CD4-positive, alpha-beta T cell treated with Interleukin-15 for 1 hour (primary cell): ENCODE data around the gene BHLHE40.

Experiments
- DNase-seq: peaks from one replicate; pipeline ENCODE4 v3.0.0-alpha.2; 2020

The BHLHE40 gene

GRCh38 chr3:4985330-4986174 lies 6.3 kb downstream of the BHLHE40 start:
- DNase-seq: no peak

DNA sequence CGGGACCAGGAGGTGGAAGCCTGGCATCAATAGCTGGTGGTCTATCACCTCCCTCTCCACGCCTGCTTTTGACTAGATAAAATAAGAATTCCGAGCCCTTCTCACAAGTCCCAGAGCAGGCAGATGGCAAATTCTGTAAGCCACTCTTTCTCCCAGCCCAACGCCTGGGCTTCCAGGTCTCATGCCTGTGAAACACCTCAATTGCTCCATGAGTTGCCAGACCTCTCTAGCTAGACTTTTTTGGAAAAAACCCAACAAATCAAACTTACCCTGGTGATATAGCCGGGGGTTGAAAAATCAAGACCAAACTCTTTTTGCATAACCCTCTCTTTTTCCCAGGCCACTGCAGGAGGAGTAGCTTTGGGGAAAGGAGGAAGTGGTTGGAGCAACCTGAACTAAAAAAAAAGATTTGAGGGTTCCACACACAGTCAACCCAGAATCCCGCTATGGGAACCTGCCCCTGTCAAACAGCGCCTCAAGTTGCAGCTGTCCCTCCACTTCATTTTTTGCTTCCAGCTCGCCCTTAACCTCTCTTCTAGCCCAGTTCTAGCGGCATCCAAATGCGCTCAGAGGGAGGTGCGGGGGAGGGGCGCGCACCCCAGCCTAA lies 7.0 kb downstream of the BHLHE40 start:
- no peak for DNase-seq

DNA sequence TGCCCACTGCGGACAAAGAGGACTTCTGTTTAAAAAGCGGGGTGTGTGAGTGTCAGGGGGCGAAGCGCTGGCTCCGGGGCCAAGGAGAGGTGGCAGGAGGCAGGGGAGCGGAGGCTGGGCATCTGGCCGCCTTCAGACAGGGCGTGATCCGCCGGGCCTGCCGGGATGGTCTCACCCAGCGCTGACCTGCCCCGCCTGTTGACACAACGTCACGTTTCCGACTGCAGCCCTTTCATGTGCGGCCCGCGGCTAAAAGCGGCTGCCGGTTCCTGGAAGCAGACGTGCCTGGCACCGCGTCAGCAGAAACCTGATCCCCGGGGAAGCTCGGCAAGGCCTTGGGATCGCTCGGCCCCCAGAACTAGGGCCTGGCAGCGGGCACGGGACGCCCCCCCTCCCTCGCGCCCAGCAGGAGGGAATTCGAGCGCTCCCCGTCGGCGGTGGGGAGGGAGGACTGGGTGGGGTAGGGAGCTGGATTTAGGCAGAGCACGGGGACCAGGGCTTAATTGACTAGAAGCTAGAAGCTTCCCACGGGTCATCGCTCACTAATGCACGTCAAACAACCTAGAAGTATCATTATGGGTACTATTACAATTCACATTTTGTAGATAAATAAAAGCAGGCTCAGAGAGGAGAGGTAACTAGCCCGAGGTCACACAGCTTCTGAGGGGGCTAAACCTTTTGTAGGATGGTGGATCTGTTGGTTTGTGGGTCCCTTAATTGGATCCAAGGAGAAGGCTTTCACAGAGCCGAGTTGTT lies 7.7 kb downstream of the BHLHE40 start:
- peak; percentile 91 for DNase-seq

GRCh38 chr3:4987538-4988296 lies 8.5 kb downstream of the BHLHE40 start:
- DNase-seq: no peak

DNA sequence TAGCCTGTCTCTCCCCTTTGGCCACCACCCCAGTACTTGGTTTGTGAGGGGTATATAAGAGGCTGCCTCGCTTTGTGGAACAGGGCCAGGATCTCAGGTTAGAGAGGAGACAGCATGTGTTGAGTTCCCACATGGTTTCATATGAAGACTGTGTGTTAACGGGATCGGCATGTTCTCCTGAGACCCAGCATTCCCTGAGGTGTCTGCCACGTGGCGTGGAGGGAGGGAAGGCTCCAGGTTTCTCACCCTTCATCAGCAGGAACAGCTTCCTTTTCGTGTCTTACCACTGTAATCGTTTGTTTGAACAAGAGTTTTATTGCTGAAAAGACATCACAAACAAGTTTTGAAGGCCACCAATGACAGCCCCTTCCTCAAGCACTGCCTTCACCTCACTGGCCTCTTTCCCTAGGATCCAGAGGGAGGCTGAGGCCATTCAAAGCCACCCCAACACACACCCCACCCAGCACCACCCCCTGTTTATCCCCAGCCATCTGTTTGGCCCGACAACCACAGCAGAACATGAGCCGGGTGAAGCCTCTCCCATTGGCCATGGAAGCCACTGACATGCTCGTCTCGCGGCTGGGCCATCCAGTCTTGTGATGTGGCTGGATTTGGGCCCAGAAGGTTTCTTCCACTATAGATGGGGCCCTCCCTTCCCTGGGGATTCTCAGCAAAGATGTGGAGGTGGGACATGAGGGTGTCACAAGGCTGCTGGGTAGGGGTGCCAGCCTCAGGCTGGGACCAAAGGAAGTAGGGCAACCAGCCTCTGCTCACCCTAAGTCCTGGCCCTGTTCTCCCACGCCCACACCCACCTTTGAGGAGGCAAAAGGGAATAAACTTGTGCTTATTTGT lies 10.0 kb downstream of the BHLHE40 start:
- no peak for DNase-seq

DNA sequence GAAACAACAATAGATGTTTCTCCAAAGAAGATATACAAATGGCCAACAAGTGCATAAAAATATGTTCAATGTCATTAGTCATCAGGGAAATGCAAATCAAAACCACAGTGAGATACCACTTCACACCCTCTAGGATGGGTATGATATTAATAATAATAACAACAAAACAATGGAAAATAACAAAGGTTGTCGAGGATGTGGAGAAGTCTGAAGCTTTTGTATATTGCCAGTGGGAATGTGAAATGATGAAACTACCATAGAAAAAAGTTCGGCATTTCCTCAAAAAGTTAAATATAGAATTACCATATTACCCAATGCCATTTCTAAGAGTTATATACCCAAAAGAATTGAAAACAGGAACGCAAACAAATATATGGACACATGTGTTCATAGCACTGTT lies 10.8 kb downstream of the BHLHE40 start:
- no peak for DNase-seq

GRCh38 chr3:4992118-4992517 lies 12.9 kb downstream of the BHLHE40 start:
- DNase-seq: no peak

- no peak for DNase-seq
Observed at GRCh38 chr3:4993276-4994143, 14.3 kb downstream of the BHLHE40 start.

- DNase-seq: no peak
Observed at GRCh38 chr3:4994144-4994730, 15.0 kb downstream of the BHLHE40 start.

GRCh38 chr3:4994823-4995499 lies 15.7 kb downstream of the BHLHE40 start:
- no peak for DNase-seq

DNA sequence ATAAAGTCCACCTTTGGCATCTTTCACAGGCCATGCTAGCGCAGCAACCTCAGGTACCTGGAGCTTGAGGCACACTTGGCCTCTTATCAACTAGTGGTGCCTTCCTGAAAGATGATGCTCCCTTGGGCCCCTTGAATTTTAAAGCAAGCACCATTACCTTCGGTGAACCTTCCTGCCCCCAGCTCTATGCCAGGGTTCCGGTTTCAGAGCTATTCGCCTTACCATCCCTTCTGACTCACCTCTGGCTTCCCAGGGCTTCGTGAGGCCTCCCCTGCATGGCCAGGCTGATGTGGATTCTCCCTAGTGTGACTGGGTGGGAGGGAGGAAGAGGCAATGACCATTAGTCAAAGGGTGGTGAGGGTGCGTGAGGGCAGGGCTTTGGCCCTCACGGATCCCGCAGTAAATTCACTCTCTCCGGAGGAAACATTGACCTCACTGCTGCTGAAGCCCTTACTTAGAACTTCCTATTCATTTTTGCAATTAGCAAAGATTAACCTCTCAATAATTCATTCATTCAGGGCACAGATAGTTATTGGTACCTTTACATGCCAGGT lies 16.3 kb downstream of the BHLHE40 start:
- no peak for DNase-seq

- no peak for DNase-seq
Observed at GRCh38 chr3:4996223-4996765, 17.1 kb downstream of the BHLHE40 start.

DNA sequence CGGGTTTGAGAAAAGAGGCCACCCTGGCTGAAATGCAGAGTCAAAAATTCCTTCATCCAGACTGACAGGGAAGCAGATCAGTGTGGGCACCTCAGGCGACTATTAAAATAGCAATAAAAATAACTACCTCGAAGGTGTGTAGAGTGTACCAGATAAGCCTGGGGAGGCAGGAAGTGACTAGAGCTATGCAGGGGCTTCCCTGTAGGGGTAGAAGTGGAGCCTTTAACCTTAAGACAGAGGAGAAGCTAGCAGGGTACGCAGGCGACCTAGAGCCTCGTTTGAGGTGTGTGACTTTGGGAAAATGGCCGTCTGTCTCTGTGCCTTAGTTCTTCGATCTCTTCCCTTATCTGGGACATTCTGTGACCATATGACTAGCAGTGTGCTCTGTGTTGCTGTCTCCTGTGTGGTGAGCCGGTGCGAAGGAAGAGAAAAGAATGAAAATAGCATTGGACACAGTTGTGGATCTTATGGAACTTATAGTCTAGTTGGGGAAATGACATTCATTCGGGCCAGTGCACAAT lies 17.6 kb downstream of the BHLHE40 start:
- no peak for DNase-seq

- DNase-seq: no peak
Observed at GRCh38 chr3:4997946-4998345, 18.7 kb downstream of the BHLHE40 start.

- DNase-seq: no peak
Observed at GRCh38 chr3:4999531-5000184, 20.4 kb downstream of the BHLHE40 start.

DNA sequence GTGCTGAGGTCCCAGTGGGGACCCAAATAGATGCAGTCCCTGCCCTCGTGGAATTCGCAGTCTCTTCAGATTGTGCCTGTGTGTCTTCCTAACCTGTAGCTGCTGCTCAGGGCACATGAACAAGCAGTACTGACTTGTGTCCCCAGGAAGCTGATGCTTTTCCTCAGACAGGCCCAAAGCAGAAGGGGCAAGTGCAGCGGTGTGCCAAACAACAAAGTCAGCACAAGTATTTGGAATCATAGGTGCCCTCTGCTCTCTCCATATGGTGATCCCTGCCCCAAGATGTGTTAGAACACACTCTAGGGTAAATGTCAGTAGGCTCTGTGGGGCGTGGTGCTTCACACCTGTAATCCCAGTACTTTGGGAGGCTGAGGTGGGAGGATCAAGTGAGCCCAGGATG lies 21.9 kb downstream of the BHLHE40 start:
- DNase-seq: no peak

- DNase-seq: no peak
Observed at GRCh38 chr3:5001805-5002173, 22.6 kb downstream of the BHLHE40 start.

- DNase-seq: peak; percentile 69
Observed at GRCh38 chr3:5002174-5002870, 23.1 kb downstream of the BHLHE40 start.
